A673 (cell line): Measurements from ENCODE around the gene MACROD1.

ENCODE experiments used
- CTCF ChIP-seq: fragments of 300-800, 200-600 bp; sonication (generic); conservative IDR thresholded peaks from 2 replicates; pipeline ENCODE4 v1.5.1; 2017; ENCODE audit warnings: low read depth, mild to moderate bottlenecking, antibody characterized with exemption, low read length, moderate library complexity, mixed read lengths
- EZH2 ChIP-seq: fragments of 200-600 bp; sonication (generic); IDR thresholded peaks from 2 replicates; pipeline ENCODE4 v1.6.1; 2017; ENCODE audit warnings: borderline replicate concordance, low read depth, mild to moderate bottlenecking, mixed read lengths, antibody characterized with exemption, low read length; ENCODE audit not compliant: poor library complexity, severe bottlenecking

GRCh38 chr11:64152841-64153691 lies 12.8 kb downstream of the MACROD1 start:
- TF ChIP-seq CTCF: peak; percentile 100
- no peak for TF ChIP-seq EZH2
